Stimulated activated CD8-positive, alpha-beta memory T cell treated with anti-CD3 and anti-CD28 coated beads, Interleukin-12 subunit alpha, Interleukin-12 subunit beta, amount 100 ng/mL, for 1 hour (primary cell): ENCODE measurements around the gene CD300LB.
"Not testable (repeated sequence)": the region's sequence is repeated elsewhere in the genome, so short reads cannot be mapped to it uniquely, and the experiment has no call there.

ENCODE experiments used
- DNase-seq: peaks from one replicate; pipeline ENCODE4 v3.0.0-alpha.2; 2020; ENCODE audit warnings: low read depth

CD300LB gene

GRCh38 chr17:74490716-74491115 is 40.6 kb downstream of the CD300LB start:
- no peak for DNase-seq

- not testable (repeated sequence) for DNase-seq
These were observed 43.0 kb downstream of the CD300LB start for GRCh38 chr17:74488276-74488675.

- no peak for DNase-seq
These were observed 45.4 kb downstream of the CD300LB start for GRCh38 chr17:74485841-74486240.

DNA sequence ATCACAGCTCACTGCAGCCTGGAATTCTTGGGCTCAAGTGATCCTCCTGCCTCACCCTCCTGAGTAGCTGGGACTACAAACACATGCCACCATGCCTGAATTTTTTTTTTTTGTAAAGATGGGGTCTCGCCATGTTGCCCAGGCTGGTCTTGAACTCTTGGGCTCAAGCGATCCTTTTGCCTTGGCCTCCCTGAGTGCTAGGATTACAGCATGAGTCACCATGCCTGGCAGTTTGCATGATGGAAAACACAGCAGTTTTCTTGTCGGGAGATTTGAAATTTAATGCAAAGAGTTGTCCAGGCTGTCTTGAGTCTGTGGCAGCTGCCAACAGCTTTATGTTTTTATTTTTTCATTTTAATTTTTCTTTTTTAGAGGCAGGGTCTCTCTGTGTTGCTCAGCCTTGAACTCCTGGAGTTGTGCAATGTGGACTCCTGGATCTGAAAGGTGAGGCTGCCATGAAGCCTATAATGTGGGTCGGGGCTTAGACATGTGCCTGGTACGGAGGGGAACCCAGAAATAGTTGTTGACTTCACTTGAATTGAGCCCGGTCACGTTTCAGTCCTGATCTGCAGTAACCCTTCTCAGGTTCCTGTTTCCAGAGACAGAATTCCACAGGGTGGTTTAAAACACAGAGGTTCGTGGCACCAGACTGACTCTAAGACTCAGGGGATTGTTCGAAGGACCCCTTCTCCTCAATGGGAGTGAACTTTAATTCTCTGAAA is 46.1 kb downstream of the CD300LB start:
- no peak for DNase-seq

DNA sequence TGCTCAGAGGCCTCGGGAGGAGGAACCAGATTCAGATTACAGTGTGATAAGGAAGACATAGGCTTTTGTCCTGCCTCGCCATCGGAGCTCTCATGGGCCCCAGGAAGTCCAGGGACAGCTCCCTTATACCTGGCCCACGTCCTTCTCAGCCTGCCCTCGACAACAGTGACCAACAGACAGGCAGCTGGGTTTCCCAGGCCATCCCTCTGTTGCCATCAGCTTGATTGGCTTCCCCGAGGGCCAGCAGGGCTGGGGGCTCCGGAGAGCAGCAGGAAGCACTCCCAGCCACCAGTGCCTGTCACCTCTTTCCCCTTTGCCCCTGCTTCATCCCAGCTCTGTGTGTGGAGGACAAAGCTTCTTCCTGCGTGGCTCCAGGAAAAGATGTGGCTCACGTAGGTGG is 47.2 kb downstream of the CD300LB start:
- DNase-seq = no peak

GRCh38 chr17:74481621-74482020 is 49.7 kb downstream of the CD300LB start:
- no peak for DNase-seq

DNA sequence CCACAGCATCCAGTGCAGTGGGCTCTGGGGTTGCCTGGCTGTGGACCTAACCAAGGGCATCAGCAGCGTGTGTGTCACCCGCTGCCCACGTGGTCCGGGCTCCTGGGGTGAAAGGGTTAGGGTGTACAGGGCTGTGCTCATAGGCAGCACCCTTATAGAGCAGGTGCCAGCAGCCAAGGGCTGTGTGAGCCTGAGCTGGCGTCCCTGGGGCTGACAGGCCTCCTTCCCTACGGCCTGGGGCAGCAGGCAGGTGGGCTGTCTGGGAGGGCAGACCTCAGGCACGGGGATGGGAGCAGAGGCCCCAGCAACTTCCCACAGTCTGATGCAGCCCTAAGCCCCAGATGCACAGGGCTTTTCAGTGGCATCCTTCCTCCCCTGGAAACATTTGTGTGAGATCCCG is 51.0 kb downstream of the CD300LB start:
- DNase-seq = no peak

DNA sequence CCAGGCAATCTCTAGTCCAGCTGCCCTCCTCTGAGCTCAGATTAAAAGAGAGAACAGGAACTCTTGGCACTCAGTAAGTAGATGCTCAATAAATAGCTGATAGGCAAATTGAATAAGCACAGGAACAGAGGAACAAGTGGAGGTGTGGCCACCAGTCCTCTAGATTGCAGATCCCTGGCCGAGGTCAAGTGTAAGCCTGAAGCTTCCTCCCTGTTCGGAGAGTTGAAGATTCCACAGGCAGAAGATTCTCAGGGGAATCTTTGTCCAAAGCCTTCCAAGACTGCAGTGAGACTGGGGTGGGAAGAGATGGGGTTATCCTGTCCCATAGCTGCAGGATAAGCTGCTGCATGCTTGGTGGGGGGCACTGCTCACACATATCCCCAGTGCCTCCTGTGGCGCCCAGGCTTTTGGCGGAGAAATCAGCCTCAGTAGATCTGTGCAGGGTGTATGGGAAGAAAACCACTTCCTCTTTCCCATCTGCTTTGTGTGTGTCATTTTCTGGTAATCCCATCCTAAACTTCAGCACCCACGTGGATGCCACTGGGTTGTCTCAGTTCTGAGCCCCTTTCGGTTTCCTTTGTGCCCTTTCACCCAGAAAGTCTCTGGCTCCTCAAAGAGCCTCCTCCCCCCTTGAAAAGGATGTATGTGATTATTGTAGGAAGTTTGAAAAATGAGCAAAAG is 52.7 kb downstream of the CD300LB start:
- no peak for DNase-seq

DNA sequence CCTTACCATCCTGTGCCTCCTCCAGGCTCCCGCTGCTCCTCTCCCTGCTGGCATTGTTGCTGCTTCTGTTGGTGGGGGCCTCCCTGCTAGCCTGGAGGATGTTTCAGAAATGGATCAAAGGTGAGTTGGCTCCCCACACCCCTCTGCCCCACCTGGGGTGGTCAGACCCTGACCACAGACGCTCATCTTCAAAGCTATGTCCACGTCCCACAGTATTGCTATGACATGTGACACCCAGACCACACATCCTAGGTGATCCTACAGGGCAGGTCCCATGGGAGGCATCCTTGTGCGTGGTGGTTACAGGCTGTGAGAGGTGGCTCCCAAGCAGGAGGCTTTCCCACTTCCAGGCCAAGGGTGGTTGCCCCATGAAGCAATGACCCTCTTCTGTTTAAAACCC is 53.9 kb downstream of the CD300LB start:
- no peak for DNase-seq

DNA sequence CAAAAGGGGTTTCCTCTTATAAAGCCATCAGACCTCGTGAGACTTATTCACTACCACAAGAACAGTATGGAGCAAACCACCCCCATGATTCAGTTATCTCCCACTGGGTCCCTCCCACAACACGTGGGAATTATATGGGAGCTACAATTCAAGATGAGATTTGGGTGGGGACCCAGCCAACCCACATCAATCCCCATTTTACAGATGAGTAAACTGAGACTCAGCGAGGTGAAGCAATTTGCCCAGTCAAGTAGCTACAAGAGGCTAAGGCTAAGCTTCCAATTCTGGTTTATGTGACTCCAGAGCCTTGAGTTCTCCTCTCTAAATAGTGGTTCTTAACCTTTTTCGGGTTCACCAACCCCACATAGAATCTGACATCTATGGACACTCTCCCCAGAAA is 56.1 kb downstream of the CD300LB start:
- no peak for DNase-seq

DNA sequence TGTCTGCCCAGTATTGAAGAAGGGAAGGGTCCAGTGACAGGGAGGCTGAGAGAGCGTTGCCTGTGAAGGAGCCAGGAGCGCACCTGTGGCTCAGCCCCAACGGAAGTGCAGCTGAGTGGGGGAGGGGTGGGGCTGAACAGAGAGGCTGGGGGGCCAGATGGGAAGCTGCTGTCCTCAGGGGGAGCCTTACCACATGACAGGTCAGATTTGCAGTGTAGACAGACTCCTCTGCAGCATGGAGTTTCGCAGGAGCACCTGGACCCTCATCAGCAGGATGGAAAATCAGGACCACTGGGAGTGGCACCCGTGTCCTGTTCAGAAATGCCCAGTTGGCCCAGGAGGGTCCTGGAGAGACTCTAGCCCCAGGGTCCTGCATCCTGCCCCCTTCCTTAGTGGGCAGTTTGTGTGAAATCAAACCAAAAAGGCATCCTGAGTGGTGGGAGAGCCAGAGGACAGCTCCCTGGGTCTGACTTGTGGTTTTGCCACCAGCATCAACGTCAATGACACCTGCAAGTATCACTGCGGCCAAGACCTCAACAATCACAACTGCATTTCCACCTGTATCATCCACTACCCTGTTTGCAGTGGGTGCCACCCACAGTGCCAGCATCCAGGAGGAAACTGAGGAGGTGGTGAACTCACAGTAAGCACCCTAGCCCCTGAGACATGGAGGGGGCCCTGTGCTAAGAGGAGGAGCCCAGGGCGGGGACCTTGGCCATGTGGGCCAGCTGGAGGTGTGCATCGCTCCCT is 57.1 kb downstream of the CD300LB start:
- DNase-seq = no peak

DNA sequence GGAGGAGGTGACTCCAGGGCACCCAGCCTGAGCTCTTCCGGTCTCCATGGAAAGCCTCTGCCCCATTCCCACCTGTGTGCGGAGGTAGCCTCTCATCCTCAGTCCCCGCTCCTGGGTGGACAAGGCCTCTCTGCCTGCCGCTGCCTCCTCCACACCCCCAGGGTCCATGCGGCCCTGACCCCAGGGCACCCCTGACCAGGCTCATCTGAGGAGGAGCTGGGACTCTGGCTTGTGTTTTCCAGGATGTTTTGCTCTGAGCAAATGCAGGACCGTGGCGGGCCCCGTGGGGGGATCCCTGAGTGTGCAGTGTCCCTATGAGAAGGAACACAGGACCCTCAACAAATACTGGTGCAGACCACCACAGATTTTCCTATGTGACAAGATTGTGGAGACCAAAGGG is 58.0 kb downstream of the CD300LB start:
- no peak for DNase-seq

GRCh38 chr17:74472890-74473289 is 58.4 kb downstream of the CD300LB start:
- no peak for DNase-seq

DNA sequence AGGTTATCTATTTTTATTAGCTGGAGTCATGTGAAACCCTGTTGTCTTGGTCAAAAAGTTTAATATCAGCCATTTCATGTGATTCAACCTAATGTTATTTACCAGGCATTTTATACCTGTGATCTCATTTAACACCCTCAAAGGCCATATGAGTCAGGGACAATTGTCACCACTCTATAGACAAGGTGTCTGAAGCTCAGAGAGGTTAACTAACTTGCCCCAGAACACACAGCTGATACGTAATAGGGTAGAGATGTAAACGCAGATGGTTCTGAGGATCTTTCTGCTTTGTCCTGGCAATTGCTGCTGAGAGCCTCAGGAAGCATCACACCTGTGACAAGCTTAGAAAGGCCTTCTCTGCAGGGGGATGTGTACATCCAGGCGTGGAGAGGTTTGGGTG is 59.9 kb downstream of the CD300LB start:
- no peak for DNase-seq
